Kidney (tissue), 14 donors: Measurements from ENCODE around the gene PDHX. TPM values are rescaled to one million over a fixed set of nuclear protein-coding genes. Genes with fewer than 3 reads are reported as not detected.

Experiments
- DNase-seq, 5 donors: peaks; one replicate each; pipeline ENCODE4 v3.0.0-alpha.2; 2013 to 2020
- FAIRE-seq: peaks from 2 replicates; lab custom pipeline; 2012; peaks lifted over from hg19 to GRCh38; lab: Jason Lieb, UNC
- H3K27ac ChIP-seq, 2 donors: one replicate each; pipeline ENCODE4 v1.7.0; 2013; ENCODE audit warnings: low read depth in 2 of 2, low read length in 2 of 2, inconsistent platforms in 1 of 2
- H3K27me3 ChIP-seq: one replicate; pipeline ENCODE4 v1.7.1; 2013; ENCODE audit warnings: low read length, inconsistent platforms; ENCODE audit not compliant: control insufficient read depth, insufficient read depth
- H3K36me3 ChIP-seq, 3 donors: one replicate each; pipeline versions ENCODE4 v1.7.0 to v1.7.1; 2013; ENCODE audit warnings: low read length in 3 of 3, control low read depth in 1 of 3, inconsistent platforms in 1 of 3; ENCODE audit not compliant: insufficient read depth in 3 of 3, control insufficient read depth in 2 of 3
- H3K4me1 ChIP-seq, 3 donors: one replicate each; pipeline versions ENCODE4 v1.7.0 to v1.7.1; 2013; ENCODE audit warnings: low read length in 3 of 3, inconsistent platforms in 1 of 3, low read depth in 1 of 3; ENCODE audit not compliant: control insufficient read depth in 2 of 3, insufficient read depth in 2 of 3
- H3K4me3 ChIP-seq, 3 donors: one replicate each; pipeline versions ENCODE4 v1.7.0 to v1.8.1; 2013; ENCODE audit warnings: low read length in 3 of 3, control low read depth in 1 of 3, inconsistent platforms in 1 of 3
- H3K9ac ChIP-seq, 3 donors: one replicate each; pipeline versions ENCODE4 v1.7.0 to v1.7.1; 2013; ENCODE audit warnings: low read length in 3 of 3, control low read depth in 1 of 3, inconsistent platforms in 1 of 3
- H3K9me3 ChIP-seq, 3 donors: one replicate each; pipeline versions ENCODE4 v1.7.0 to v1.7.1; 2013; ENCODE audit warnings: low read length in 3 of 3, control low read depth in 1 of 3, inconsistent platforms in 1 of 3; ENCODE audit not compliant: control insufficient read depth in 2 of 3, insufficient read depth in 1 of 3
- CTCF ChIP-seq: IDR thresholded peaks from 3 replicates; pipeline ENCODE4 v1.5.1; 2012; ENCODE audit warnings: mild to moderate bottlenecking, moderate library complexity, borderline replicate concordance; ENCODE audit not compliant: insufficient read depth; ENCODE audit errors: extremely low read depth
- intact Hi-C: fragments of 100-400 bp; cut with DNase I; formaldehyde crosslinking; loops from one replicate; pipeline ENCODE4 v1.11.1; 2022
- polyA plus RNA-seq: library from polyadenylated mRNA; stranded (reverse); fragments of 350-450 nt; fragmentation: Illumina TruSeq; extraction: RNeasy Lipid Tissue Mini Kit (QIAGEN cat#74804); gene quantifications from one replicate; pipeline ENCODE4 v1.2.3, GENCODE V29; 2014; ENCODE audit warnings: low read depth, low replicate concordance; ENCODE audit not compliant: insufficient read depth
- total RNA-seq: library from RNA; stranded (reverse); fragmentation: NEBNext Ultra II Directional; extraction: Animal tissue kit (Norgen Biotek cat#: 25700); gene quantifications from one replicate; pipeline ENCODE4 v1.2.1, GENCODE V29; 2021
- donor health status: control.
- donor health status: control.
- donor health status: control.
- donor health status: control.
- donor health status: control.
- donor health status: DM: yes; HTN: yes; CAD: no.
- donor health status: Normal renal cell carcinoma (clear cell type).

PDHX gene
- total and polyA plus RNA-seq, 2 donors from 2014 or later: 29.6 to 32.6 TPM

- Histone ChIP-seq H3K9me3 (no peaks in the 10 kb centered on the region), H3K36me3 (no peaks in the 10 kb centered on the region), H3K27ac (no peak overlapping the region), H3K4me3 (no peak overlapping the region), H3K4me1 (peaks cover 0 to 3% (median 0%) of the 10 kb centered on the region in 3 donors), H3K27me3 (no peaks in the 10 kb centered on the region), H3K9ac (no peak overlapping the region)
- no peak for DNase-seq
- no peak for TF ChIP-seq CTCF
- FAIRE-seq: no peak
- intact Hi-C loops: no loop called here
Measured at GRCh38 chr11:35012467-35013191, 96.2 kb downstream of the PDHX start.

GRCh38 chr11:35013514-35014233 is 97.3 kb downstream of the PDHX start:
- H3K9ac ChIP-seq: no peak overlapping the region
- no peaks in the 10 kb centered on the region for H3K36me3 ChIP-seq
- no peak overlapping the region for H3K4me3 ChIP-seq
- peak in 1 of 5 donors; percentile 37 for DNase-seq
- intact Hi-C loops: no loop called here
- no peak for TF ChIP-seq CTCF
- no peaks in the 10 kb centered on the region for H3K27me3 ChIP-seq
- H3K4me1 ChIP-seq: peaks cover 0 to 3% (median 0%) of the 10 kb centered on the region in 3 donors
- H3K27ac ChIP-seq: no peak overlapping the region
- FAIRE-seq: no peak
- no peaks in the 10 kb centered on the region for H3K9me3 ChIP-seq

GRCh38 chr11:35014346-35014745 is 97.9 kb downstream of the PDHX start:
- Histone ChIP-seq H3K9ac (no peak overlapping the region), H3K36me3 (no peaks in the 10 kb centered on the region), H3K4me1 (peaks cover 0 to 3% (median 0%) of the 10 kb centered on the region in 3 donors), H3K27ac (no peak overlapping the region), H3K4me3 (no peak overlapping the region), H3K27me3 (no peaks in the 10 kb centered on the region), H3K9me3 (no peaks in the 10 kb centered on the region)
- DNase-seq (peak in 1 of 5 donors; percentile 35), FAIRE-seq (no peak)
- TF ChIP-seq CTCF: no peak
- intact Hi-C loops: no loop called here
